Stimulated activated CD4-positive, alpha-beta T cell treated with anti-CD3 and anti-CD28 coated beads, Interleukin-12 subunit alpha, Interleukin-12 subunit beta, amount 100 ng/mL, for 4 hours (primary cell): ENCODE results near the gene PINLYP.
"Not testable (repeated sequence)": the region's sequence is repeated elsewhere in the genome, so short reads cannot be mapped to it uniquely, and the experiment has no call there.

Experiments
- DNase-seq: peaks from one replicate; pipeline ENCODE4 v3.0.0-alpha.2; 2020

PINLYP gene

DNA sequence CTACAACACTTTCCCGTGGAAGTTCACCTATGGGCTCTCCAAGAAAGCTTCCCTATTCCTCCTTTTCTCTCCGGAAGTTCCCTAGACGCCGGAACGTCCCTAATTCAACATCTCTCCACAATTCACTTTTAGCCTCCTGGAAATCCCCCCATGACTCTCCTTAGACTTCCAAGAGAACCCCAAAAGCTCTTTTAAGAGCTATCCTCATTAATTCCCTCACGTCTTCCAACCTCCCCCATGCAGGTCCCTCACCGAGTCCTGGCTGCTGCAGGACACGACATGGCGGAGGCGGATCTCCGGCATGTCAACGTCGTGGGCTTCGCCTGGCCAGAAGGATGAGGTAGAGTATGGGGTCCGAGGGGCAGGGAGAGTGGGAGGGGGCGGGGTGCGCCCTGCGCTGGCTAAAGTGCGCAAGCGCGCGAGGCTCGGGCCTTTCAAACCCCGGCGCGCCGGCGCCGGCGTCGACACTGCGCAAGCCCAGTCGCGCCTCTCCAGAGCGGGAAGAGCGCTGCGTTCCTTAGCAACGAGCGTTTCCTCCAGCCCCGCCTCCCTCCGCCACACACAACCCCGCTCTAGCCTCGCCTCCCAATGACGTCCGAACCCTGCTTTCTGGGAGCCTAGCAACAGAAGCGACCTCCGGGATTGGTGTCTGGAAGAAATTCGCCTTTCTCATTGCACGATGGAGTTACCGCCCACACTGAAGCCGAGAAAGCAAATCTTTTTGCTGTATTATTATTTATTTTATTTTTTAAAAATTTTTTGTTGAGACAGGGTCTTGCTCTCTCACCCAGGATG lies at the start of gene PINLYP, which contains the start of gene XRCC1:
TSS of gene PINLYP (plus strand) at position 646 of the 795 bp plus-strand sequence. CDS start 1,391 bp downstream, outside the sequence.
TSS of gene XRCC1 (minus strand) at position 372 of the 795 bp plus-strand sequence. CDS start at position 303, 69 bp downstream.
- peak; percentile 93 for DNase-seq

GRCh38 chr19:43525836-43526771 lies 49.5 kb upstream of the PINLYP start:
- peak; percentile 22 for DNase-seq

GRCh38 chr19:43526884-43527859 lies 48.4 kb upstream of the PINLYP start, which contains the start of gene ETHE1:
Gene ETHE1 (minus strand): TSS chr19:43527201. CDS start chr19:43527177, 24 bp downstream.
- DNase-seq: peak; percentile 74

DNA sequence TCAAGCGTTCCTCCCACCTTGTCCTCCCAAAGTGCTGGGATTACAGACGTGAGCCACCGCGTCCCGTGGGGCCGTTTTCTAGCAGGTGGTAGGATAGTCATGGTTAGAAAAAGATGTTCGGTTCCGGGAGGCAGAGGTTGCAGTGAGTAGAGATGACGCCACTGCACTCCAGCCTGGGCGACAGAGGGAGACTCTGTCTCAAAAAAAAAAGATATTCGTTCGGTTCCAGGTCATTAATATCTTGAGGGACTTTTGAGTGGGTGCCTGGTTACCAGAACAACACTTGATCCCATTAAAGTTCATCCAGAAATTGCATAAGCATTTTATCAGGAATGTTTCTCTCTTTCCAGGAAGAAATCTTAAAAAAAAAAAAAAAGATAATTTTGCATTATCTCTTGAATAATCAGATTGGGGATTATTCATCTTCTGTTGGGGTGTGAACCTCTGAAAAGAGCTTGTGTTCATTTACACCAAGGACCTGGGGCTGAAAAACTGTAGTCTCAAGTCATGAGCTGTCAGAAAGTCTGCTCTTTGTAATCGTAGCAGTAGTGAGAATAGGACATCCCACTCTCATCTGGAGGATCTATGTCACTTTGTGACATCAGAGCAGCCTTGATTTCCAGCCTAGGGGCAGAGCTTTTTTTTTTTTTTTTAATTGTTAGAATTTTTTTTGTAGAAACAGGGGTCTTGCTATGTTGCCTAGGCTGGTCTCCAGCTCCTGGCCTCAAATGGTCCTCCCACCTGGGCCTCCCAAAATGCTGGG lies 47.6 kb upstream of the PINLYP start:
- no peak for DNase-seq

- no peak for DNase-seq
Observed at GRCh38 chr19:43532571-43532961, 43.0 kb upstream of the PINLYP start.

DNA sequence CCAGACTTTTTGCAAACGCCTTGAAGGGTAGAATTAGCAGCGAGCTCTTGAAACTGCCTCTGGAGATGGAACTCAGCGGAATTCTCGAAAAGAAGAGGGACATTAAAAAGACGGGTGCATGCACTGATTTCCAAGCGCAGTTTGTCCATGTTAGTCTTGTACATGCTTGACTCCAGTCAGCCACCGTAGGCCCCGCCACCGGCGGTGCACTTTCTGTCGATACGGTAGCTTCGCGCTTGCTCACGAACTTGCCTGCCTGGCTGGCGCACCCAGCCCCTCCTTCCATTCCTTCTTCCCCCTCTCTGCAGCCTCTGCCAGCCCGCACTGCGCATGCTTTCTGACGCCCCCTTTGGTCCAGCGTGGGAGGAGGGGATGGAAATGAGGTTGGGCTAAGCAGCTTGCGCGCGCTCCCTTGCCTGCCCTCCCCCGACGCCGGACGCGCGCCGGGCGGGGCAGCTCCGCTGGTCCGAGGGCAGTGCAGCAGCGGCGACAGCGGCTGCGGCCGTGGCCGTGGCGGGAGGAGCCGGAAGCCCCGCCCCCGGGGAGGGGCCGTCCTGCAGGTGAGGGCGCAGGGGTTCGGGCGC lies 42.5 kb upstream of the PINLYP start, which contains the start of gene ZNF575:
TSS of gene ZNF575 (plus strand) at position 227 of the 584 bp plus-strand sequence. CDS start 1,235 bp downstream, outside the sequence.
- peak; percentile 84 for DNase-seq

GRCh38 chr19:43533546-43534304 lies 41.9 kb upstream of the PINLYP start:
- peak; percentile 90 for DNase-seq

DNA sequence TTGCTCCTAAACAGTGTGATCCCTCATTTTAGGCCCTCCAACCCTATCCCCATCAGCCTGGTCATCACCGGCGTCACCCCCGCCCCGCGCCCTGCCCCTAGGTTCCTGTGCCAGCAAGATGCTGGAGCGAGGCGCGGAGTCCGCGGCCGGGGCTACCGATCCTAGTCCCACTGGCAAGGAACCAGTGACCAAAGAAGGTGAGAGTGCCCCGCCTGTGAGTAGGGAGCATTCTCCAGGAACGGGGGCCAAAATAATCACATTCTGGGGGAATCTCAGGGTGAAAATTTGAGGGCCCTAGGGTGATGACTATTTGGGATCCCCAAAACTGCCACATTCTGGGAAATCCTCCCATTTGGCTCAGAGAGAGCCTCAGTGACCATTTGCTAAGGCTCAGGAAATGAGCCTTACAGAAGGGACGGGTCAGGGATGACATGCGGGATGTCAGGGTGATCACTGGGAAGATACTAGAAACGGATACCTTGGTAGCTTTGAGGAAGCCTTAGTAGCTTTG lies 41.2 kb upstream of the PINLYP start:
- DNase-seq: no peak

GRCh38 chr19:43534816-43535761 lies 40.5 kb upstream of the PINLYP start:
- peak; percentile 31 for DNase-seq

GRCh38 chr19:43538922-43539321 lies 36.7 kb upstream of the PINLYP start:
- DNase-seq: no peak

- DNase-seq: no peak
Observed at GRCh38 chr19:43540381-43540780, 35.2 kb upstream of the PINLYP start.

DNA sequence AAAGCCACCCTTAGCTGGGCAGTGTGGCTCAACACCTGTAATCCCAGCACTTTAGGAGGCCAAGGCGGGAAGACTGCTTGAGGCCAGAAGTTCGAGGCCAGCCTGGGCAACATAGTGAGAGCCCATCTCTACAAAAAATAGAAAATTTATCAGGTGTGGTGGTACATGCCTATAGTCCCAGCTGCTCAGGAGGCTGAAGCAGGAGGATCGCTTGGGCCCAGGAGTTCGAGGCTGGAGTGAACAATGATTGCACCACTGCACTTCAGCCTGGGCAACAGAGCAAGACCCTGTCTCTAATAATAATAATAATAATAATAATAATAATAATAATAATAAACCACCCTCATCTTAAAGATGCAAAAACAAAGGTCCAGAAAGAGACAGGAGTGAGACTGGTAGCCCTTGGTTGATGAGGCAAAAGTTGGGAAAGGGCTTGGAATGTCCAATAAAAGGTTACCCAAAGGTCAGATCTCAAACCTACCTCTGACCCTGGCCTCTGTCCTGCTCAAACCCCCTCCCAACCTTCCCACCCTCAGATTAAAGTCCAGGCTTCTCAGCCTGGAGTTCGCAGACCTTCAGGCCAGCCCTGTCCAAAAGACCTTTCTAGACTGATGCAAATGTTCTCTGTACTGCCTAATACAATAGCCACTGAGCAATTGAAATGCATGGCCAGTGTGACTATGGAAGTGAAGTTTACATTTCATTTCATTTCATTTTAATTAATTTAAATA lies 33.5 kb upstream of the PINLYP start:
- no peak for DNase-seq

DNA sequence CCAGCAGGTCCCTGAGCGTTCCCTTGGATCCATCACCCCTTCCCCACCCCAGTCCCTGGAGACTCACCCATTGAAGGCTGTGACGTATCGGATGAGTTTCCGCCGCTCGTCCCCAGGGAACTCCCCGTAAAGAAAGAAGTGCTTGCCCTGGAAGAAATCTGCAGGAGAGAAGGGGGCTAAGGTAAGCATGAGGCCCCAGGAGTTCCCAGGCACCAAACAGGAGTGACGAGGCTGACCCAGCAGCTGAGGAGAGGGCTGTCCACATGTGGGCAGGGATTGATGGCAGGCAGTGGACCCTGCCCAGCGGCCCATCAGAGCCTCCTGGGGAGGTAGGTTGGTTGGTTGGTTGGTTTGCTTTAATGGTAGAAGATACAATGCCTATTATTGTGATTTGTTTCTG lies 31.5 kb upstream of the PINLYP start:
- DNase-seq: no peak

GRCh38 chr19:43545276-43545675 lies 30.3 kb upstream of the PINLYP start:
- DNase-seq: no peak

DNA sequence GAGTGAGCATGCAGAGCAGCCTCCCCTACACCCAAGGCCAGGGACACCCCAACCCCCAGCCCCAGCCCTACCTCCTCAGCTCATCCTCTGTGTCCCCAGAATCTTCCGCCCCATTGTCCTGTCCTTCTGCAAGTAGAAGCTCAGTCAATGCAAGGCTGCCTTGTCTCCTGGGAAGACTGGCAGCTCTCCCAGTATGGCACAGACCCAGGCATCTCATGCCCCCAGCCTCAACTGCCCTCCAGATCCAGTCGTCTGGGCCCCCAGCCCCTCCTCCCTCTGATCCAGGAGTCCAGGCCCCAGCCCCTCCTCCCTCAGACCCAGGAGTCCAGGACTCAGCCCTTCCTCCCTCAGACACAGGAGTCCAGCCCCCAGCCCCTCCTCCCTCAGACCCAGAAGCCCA lies 29.6 kb upstream of the PINLYP start:
- no peak for DNase-seq

DNA sequence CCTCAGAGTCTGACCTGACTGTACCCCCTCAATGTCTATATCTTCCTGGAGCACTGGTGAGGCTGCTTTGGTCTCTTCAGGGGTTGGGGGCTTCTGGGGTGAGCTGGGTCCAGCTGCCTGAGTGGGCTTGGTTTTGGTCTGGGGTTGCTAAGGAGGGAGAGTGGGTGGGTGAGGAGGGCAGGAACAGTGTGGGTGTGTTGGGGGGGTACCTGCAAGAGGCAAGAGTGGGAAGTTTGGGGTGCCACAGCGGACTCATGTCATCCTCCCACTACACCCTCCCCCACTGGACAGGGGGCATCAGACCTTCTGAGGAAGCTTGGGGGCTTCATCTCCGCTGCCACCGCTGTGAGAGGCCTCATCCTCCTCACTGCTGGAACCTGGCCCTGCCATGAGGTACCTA lies 29.0 kb upstream of the PINLYP start:
- DNase-seq: no peak

DNA sequence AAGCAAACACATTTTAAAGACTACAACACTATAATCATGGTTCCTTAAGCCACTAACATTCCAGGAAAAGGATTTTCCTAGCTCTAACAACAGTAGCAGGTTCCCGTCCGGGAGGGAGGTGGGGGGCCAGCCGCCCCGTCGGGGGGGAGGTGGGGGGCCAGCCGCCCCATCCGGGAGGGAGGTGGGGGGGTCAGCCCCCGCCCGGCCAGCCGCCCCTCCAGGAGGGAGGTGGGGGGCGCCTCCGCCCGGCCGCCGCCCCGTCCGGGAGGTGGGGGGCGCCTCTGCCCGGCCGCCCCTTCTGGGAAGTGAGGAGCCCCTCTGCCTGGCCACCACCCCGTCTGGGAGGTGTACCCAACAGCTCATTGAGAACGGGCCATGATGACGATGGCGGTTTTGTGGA lies 27.7 kb upstream of the PINLYP start:
- DNase-seq: not testable (repeated sequence)

DNA sequence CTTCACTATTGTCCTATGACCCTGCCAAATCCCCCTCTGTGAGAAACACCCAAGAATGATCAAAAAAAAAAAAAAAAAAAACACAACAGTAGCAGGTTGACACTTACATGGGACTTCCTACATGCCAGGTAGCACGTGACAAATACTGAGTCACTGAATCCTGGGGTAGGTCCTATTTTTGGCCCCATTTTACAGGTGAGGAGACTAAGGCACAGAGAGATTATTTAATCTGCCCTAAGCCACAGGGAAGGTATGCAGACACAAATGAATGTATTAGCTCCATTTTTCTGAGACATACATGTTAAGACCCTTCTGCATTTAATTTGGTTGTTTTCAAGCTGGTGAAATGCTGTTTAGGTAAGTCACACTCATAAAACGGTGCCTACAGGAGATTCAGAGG lies 26.9 kb upstream of the PINLYP start:
- no peak for DNase-seq
